GM21390 (cell line): ENCODE measurements around the gene L3HYPDH.

ENCODE experiments used
- ATAC-seq: cut with Tn5 transposase; IDR thresholded peaks from one replicate; pipeline ENCODE4 v1.9.1; 2021; ENCODE audit not compliant: unreplicated experiment

L3HYPDH gene

DNA sequence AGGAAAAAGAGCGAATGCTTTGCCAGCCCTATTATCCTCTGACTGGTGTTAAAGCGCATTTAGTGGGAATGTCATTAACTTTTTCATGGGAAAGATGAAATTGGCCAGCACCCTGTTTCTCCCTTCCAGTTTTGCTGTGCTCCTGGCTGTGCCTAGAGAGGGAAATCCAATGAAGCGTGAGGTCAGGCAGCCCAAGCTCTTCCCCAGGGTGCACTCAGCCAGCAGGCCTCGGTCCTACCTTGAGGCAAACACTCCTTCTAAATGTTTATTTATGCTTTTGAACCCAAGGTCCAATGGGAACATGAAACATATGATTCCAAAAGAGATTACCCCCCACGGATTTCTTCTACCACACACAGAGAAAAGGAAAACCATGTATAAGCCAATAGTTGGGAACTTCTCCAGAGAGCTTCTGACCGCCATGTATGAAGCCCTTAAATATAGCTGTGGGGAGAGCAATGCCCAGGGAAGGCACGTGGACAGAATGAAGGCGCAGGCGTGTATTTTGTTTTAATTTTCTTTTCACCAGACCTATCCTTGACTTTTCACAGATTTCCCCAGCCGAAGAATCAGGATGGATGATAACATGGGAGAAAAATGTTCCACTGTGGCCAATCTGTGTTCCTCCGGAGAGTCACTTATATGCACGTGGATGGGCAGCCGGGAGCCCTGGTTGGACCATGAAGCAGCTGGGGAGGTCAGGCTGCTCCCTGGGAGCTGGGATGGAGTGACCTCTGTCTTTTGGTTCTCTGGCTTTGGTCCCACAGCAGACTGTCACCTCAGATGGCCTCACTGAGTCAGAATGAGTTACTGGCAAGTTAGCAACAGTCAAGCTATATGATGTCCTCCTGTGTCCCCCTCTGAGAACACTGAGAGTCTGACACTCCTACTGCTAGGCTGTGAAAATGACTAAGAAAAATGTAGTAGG lies 56.3 kb downstream of the L3HYPDH start:
- no peak for ATAC-seq

DNA sequence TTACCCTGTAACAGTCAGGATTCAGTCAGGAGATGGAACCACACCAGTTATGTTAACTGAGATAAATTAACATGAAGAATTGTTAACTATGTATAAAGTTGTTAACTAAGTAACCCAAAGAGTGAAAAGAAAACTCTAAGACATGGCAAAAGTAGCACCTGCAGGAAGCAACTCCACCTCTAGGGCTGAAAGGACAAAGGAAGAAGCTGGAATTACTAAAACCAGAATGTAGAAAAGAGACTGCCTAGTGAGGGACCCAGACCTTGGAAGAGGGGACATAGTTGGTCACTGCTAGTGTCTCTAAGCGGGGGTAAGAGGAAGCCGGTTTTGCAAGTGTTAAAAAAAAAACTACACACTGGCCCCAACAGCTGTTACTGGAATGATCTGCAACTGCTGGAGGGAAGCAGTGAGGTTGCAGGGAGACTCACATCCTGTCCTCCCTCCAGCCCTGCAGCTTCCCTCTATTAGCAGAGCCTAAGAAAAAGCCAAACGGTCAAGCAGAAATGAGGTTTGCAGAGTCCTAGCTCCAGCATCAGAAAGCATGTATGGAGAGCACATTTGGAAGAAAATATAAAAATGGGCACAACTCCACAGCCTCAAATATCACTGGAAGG lies 58.8 kb downstream of the L3HYPDH start:
- ATAC-seq: no peak

DNA sequence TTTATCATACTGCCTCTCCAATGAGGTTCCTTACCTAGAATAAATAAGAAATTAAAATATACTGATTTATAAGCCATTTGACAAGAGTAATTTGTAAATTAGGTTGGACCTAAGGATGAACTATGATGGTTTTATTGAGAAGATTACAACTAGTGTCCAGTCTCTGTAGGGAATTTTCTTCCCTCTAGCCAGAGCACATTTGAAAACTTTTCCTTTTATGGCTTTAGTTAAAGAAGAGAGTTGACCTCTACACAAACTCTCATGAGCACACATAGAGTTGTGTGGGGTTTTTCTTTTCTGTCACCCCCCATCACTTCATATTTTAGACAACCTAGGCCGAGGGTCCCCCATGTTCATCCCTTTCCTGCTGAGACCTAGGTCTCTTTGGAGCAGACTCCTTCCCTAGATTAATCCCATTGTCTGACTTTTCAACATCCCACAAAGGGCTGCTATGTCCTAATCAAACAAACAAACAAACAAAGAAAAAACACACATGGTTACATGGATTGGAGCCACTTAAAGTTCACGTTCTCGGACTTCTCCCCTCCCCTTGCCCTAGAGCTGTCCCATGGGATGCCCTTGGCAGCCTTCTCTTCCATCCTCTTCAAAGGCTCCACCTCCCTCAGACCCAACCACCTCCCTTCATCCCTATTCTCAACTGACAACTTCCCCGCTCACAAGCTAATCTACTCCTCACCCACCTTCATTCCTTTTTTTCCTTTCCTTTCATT lies 59.7 kb downstream of the L3HYPDH start:
- no peak for ATAC-seq
